ENCODE results near the gene PRSS2. TPM values are rescaled to one million over a fixed set of nuclear protein-coding genes. Genes with fewer than 3 reads are reported as not detected.

Gene PRSS2
- total and polyA plus RNA-seq, 9 of the 15 experiments (the other 6 are each of a cell fraction or from before 2014, with no cell fraction given) = 1.3 to 23.9 (median 3.8) TPM

GRCh38 chr7:142808802-142809583 is 38.2 kb downstream of the PRSS2 start (continued):
- TF ChIP-seq TEAD4 (IDR thresholded peaks at IDR 0.05; ENCODE audit: low read length) (peak; percentile 79), TEAD4 (CRISPR knock-in tag; IDR thresholded peaks at IDR 0.05; ENCODE audit: borderline replicate concordance) (no peak), FOXJ2 (tag; IDR thresholded peaks at IDR 0.05) (no peak), ZNF134 (CRISPR knock-in tag; conservative IDR thresholded peaks at IDR 0.05) (no peak), JUN (IDR thresholded peaks at IDR 0.05; ENCODE audit: borderline replicate concordance, low read depth, low read length) (peak; percentile 83), JUN (CRISPR knock-in tag; IDR thresholded peaks at IDR 0.05; ENCODE audit: borderline replicate concordance) (0 out of 2 replicates have a peak, but pooled peaks have one; percentile 91), ZNF140 (CRISPR knock-in tag; IDR thresholded peaks at IDR 0.05) (no peak), ZNF354B (CRISPR knock-in tag; IDR thresholded peaks at IDR 0.05) (no peak), ZNF12 (CRISPR knock-in tag; IDR thresholded peaks at IDR 0.05) (no peak), NFATC3 (IDR thresholded peaks at IDR 0.05) (no peak), KAT2B (IDR thresholded peaks at IDR 0.05; ENCODE audit: low read depth, low read length) (no peak), RREB1 (CRISPR knock-in tag; IDR thresholded peaks at IDR 0.05) (peak; percentile 73; the same call in 1 of the 2 replicates), HDGF (IDR thresholded peaks at IDR 0.05) (no peak), CBX8 (IDR thresholded peaks at IDR 0.05; ENCODE audit: borderline replicate concordance, extremely low read depth, low read depth, low read length, poor library complexity, severe bottlenecking) (no peak), CREB3 (tag; conservative IDR thresholded peaks at IDR 0.05; ENCODE audit: low read depth) (no peak), SMAD4 (CRISPR knock-in tag; conservative IDR thresholded peaks at IDR 0.05) (peak; percentile 82), ELF1 (tag; IDR thresholded peaks at IDR 0.05) (no peak), NFIC (IDR thresholded peaks at IDR 0.05) (no peak), RBM17 (IDR thresholded peaks at IDR 0.05; ENCODE audit: borderline replicate concordance, low read depth, low read length) (no peak), RBM34 (IDR thresholded peaks at IDR 0.05; ENCODE audit: borderline replicate concordance, insufficient read depth, low read length) (no peak), HMBOX1 (IDR thresholded peaks at IDR 0.05) (peak; percentile 10; the same call in 1 of the 2 replicates), KDM1A (IDR thresholded peaks at IDR 0.05) (peak; percentile 24 to 60; a peak in 1 of 4 replicates)

All from K562 (cell line).